OCI-M1 (cell line): ENCODE results near the gene NUDT3.
A peak's percentile ranks its signal among the peaks of the same experiment; 100 is the strongest.
"Not testable (repeated sequence)": the region's sequence is repeated elsewhere in the genome, so short reads cannot be mapped to it uniquely, and the experiment has no call there.

Experiments used
- DNase-seq: peaks from one replicate; lab custom pipeline; 2025; lab: John Stamatoyannopoulos, UW

NUDT3 gene

GRCh38 chr6:34342247-34342646, 50.2 kb downstream of the NUDT3 start:
- DNase-seq: no peak

- DNase-seq: no peak
These were observed 50.9 kb downstream of the NUDT3 start for GRCh38 chr6:34341481-34341971.

- no peak for DNase-seq
These were observed 51.5 kb downstream of the NUDT3 start for GRCh38 chr6:34340906-34341480.

GRCh38 chr6:34340394-34340793, 52.1 kb downstream of the NUDT3 start:
- no peak for DNase-seq

GRCh38 chr6:34339971-34340370, 52.5 kb downstream of the NUDT3 start:
- no peak for DNase-seq

- DNase-seq: no peak
These were observed 53.0 kb downstream of the NUDT3 start for GRCh38 chr6:34339432-34339831.

- DNase-seq: peak; percentile 46
These were observed 53.7 kb downstream of the NUDT3 start for GRCh38 chr6:34338811-34339210.

GRCh38 chr6:34338377-34338776, 54.1 kb downstream of the NUDT3 start:
- no peak for DNase-seq

- DNase-seq: no peak
These were observed 57.6 kb downstream of the NUDT3 start for GRCh38 chr6:34334796-34335416.

GRCh38 chr6:34333858-34334257, 58.6 kb downstream of the NUDT3 start:
- DNase-seq: no peak

- DNase-seq: peak; percentile 42
These were observed 59.9 kb downstream of the NUDT3 start for GRCh38 chr6:34332251-34333198.

GRCh38 chr6:34331371-34332050, 61.0 kb downstream of the NUDT3 start:
- no peak for DNase-seq

GRCh38 chr6:34329814-34330213, 62.7 kb downstream of the NUDT3 start:
- DNase-seq: not testable (repeated sequence)

- DNase-seq: no peak
These were observed 63.5 kb downstream of the NUDT3 start for GRCh38 chr6:34328969-34329368.

- DNase-seq: not testable (repeated sequence)
These were observed 64.9 kb downstream of the NUDT3 start for GRCh38 chr6:34327313-34328205.

GRCh38 chr6:34325633-34326032, 66.8 kb downstream of the NUDT3 start:
- DNase-seq: no peak

- peak; percentile 23 for DNase-seq
These were observed 67.6 kb downstream of the NUDT3 start for GRCh38 chr6:34324738-34325444.

GRCh38 chr6:34324221-34324620, 68.2 kb downstream of the NUDT3 start:
- not testable (repeated sequence) for DNase-seq

GRCh38 chr6:34323300-34323699, 69.2 kb downstream of the NUDT3 start:
- no peak for DNase-seq

GRCh38 chr6:34322732-34323131, 69.7 kb downstream of the NUDT3 start:
- DNase-seq: no peak
